ENCODE measurements around the gene BEGAIN. TPM values are rescaled to one million over a fixed set of nuclear protein-coding genes. Genes with fewer than 3 reads are reported as not detected.

The BEGAIN gene
- total RNA-seq, 4 donors from 2014 or later: 3.5 to 7.1 (median 6.6) TPM

DNA sequence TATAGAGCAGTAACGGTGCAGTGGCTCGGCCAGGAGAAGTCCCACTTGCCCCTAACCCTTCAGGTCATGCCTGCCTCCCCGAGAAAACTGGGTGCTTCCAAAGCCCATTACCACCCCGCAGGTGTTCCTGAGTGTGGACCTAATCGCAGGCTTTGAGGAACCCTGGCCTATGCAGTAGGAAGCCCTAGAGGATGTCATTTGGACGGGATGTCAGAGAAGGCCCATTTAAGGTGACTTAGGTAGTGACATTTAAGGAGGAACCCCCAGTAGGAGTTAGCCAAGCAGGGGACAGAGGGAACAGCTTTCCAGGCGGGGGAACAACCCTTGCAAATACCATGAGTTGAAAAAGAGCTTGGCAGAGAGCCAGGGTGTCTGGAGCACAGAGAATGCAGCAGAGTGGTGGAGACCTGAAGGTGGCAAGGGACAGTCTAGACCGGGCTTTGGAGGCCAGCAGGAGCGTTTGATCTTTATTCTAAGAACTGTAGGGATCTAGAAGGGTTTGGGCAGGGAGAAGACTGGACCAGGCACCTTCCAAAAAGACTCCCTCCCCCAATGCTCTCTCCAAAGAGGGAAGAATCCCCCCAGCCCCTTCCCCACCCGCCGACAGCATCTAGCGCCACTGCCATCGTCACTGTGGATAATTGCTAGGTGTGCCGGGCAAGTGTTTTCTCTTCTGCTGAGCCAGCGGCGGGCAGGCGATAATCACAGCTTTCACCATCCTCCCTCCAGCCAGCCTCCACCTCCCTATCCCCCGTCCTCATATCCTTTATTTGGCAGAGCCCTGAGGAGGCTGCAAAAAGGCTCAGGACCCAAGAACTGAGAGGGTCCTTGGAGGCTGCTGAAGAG, 33.3 kb upstream of the BEGAIN start:
- H3K27ac ChIP-seq (replicated peaks in 1 of 4): no peak overlapping the region
- 87% methylated on average over 18 of the region's 18 CpGs for WGBS
- no peak for DNase-seq (ENCODE audit: extremely low spot score)
- TF ChIP-seq POLR2AphosphoS5 (IDR thresholded peaks at IDR 0.05): no peak
- TF ChIP-seq EP300 (IDR thresholded peaks at IDR 0.05): no peak
- TF ChIP-seq, protein P1, sequence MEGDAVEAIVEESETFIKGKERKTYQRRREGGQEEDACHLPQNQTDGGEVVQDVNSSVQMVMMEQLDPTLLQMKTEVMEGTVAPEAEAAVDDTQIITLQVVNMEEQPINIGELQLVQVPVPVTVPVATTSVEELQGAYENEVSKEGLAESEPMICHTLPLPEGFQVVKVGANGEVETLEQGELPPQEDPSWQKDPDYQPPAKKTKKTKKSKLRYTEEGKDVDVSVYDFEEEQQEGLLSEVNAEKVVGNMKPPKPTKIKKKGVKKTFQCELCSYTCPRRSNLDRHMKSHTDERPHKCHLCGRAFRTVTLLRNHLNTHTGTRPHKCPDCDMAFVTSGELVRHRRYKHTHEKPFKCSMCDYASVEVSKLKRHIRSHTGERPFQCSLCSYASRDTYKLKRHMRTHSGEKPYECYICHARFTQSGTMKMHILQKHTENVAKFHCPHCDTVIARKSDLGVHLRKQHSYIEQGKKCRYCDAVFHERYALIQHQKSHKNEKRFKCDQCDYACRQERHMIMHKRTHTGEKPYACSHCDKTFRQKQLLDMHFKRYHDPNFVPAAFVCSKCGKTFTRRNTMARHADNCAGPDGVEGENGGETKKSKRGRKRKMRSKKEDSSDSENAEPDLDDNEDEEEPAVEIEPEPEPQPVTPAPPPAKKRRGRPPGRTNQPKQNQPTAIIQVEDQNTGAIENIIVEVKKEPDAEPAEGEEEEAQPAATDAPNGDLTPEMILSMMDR (IDR thresholded peaks at IDR 0.05): no peak
- TF ChIP-seq POLR2A (IDR thresholded peaks at IDR 0.05; ENCODE audit: low read depth): no peak
- no peak overlapping the region for H3K4me3 ChIP-seq
- H3K27me3 ChIP-seq: peaks cover 0 to 46% (median 0%) of the 10 kb centered on the region in 4 donors
- no peaks in the 10 kb centered on the region for H3K36me3 ChIP-seq
- H3K9me3 ChIP-seq: peaks cover 0 to 3% (median 1%) of the 10 kb centered on the region in 4 donors
- intact Hi-C loops (cut with DNase I): no loop called here
- peaks cover 5 to 25% (median 18%) of the 10 kb centered on the region in 4 donors for H3K4me1 ChIP-seq

DNA sequence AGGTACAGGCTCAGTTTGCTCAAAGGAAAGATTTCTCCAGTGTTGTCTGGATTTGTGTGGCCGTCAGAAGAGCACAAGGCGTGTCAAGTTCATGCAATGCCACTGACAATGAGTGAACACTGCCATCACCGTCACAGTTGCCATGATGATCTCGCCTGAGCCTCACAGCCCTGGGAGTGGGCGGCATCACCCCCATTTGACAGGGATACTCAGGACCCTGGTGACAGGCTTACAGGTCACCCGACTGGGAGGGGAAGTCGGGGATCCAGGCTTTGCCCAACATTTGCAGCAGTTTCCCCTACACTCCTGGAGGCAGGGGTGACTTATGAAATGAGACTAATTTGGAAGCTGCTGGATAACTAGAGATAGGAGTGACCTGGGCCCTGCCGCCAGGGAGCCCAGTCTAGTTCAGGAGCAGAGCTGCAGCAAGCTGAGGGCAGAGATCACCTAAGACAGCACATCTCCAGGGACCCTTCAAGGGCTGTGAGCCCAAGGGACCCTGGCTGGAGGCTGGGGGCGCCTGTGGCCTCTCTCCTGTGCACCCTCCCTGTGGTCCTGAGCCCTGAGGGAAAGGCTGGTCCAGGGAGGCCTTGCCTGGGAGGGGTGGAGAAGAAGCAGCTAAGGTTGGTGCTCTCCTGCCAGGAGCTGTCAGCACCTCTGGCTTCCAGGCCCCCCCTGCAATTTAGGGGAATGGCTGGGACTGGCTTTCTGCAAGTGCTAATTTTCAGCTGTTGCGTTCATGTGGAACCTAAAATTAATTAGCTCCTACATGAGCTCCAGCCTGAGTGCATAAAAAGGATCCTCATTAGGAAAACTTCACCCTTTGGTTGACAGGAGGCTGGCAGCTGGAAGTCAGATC, 32.4 kb upstream of the BEGAIN start:
- no peak for DNase-seq (ENCODE audit: extremely low spot score)
- Histone ChIP-seq H3K27me3 (peaks cover 0 to 38% (median 0%) of the 10 kb centered on the region in 4 donors), H3K36me3 (no peaks in the 10 kb centered on the region), H3K9me3 (no peaks in the 10 kb centered on the region), H3K4me3 (no peak overlapping the region), H3K4me1 (peaks cover 5 to 25% (median 18%) of the 10 kb centered on the region in 4 donors), H3K27ac (replicated peaks in 1 of 4) (no peak overlapping the region)
- TF ChIP-seq, protein P1 (IDR thresholded peaks at IDR 0.05): no peak
- TF ChIP-seq POLR2A (IDR thresholded peaks at IDR 0.05; ENCODE audit: low read depth) (no peak), EP300 (IDR thresholded peaks at IDR 0.05) (no peak), POLR2AphosphoS5 (IDR thresholded peaks at IDR 0.05) (no peak)
- intact Hi-C loops (cut with DNase I): no loop called here
- 100% methylated on average over 4 of the region's 10 CpGs for WGBS

DNA sequence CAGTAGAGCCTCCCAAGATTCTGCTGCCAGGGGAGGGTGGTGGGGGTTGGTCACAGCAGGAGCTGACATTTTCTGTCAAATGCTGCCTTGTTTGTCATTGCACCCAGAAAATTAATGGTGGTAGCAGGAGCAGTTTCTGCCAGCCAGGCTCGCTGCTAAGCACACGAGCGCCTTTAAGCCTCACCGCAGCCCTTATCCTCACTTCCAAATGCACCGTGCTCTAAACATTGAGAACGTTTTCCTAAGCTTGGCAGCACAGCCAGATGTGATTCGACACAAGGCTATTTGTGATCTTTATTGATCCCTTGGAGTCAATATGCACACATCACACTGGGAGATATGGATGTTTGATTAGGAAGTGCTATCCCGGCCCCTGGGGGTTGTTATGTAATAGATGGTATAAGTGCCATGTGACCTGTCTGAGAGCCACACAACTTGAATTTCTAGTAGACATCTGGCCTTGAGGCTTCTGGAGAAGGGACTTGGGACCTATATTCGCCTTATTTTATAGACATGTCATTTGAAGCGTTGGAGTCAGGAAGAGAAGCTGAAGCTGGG, 31.6 kb upstream of the BEGAIN start:
- Histone ChIP-seq H3K27me3 (peaks cover 0 to 31% (median 0%) of the 10 kb centered on the region in 4 donors), H3K9me3 (no peaks in the 10 kb centered on the region), H3K36me3 (no peaks in the 10 kb centered on the region), H3K4me3 (no peak overlapping the region), H3K27ac (replicated peaks in 1 of 4) (no peak overlapping the region), H3K4me1 (peaks cover 5 to 25% (median 18%) of the 10 kb centered on the region in 4 donors)
- 79% methylated on average over 10 of the region's 10 CpGs for WGBS
- intact Hi-C loops (cut with DNase I): no loop called here
- DNase-seq (ENCODE audit: extremely low spot score): no peak
- TF ChIP-seq, protein P1 (IDR thresholded peaks at IDR 0.05): no peak
- TF ChIP-seq POLR2AphosphoS5 (IDR thresholded peaks at IDR 0.05) (no peak), EP300 (IDR thresholded peaks at IDR 0.05) (no peak), POLR2A (IDR thresholded peaks at IDR 0.05; ENCODE audit: low read depth) (no peak)

DNA sequence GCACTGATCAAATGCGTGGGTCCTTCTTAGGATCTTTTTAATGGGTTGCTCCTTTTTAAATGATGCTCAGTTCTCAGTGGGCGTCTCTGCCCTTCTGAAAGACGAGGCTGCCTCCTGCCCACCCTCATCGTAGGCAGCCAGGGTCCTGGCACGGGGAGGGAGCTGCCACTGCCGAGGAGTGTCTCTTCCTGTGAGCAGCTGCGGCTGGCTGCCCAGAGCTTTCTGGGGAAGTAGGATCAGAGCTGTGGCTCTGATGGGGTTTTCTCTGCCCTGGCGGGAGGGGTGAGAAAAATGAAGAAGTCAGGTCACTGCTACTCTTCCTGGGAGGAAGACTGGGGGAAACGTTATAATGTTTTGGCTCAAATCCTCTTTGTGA, 31.1 kb upstream of the BEGAIN start:
- TF ChIP-seq, protein P1 (IDR thresholded peaks at IDR 0.05): no peak
- intact Hi-C loops (cut with DNase I): no loop called here
- Histone ChIP-seq H3K9me3 (no peaks in the 10 kb centered on the region), H3K27me3 (peaks cover 0 to 27% (median 0%) of the 10 kb centered on the region in 4 donors), H3K4me1 (peaks cover 5 to 25% (median 18%) of the 10 kb centered on the region in 4 donors), H3K4me3 (no peak overlapping the region), H3K36me3 (no peaks in the 10 kb centered on the region), H3K27ac (replicated peaks in 1 of 4) (no peak overlapping the region)
- 51% methylated on average over 8 of the region's 9 CpGs for WGBS
- DNase-seq (ENCODE audit: extremely low spot score): no peak

All from esophagus muscularis mucosa (tissue), 4 donors.